A673 (cell line): ENCODE data around the gene MRPS18A. TPM values are rescaled to one million over a fixed set of nuclear protein-coding genes. Genes with fewer than 3 reads are reported as not detected.
A peak's percentile ranks its signal among the peaks of the same experiment; 100 is the strongest.

Experiments used
- BruUV-seq: library from RNA; stranded (reverse); fragments of 400-500 nt; replicated peaks from 2 replicates; lab custom pipeline; 2021; lab: Mats Ljungman, UMichigan
- CTCF ChIA-PET: fragments of 300-600 bp; sonication (Branson Sonifier 250); formaldehyde crosslinking; loops from one replicate; lab custom pipeline; 2022; ENCODE audit warnings: antibody characterized with exemption; lab: Charles Lee
- POLR2A ChIA-PET: fragments of 300-600 bp; sonication (Branson Sonifier 250); formaldehyde crosslinking; loops from one replicate; lab custom pipeline; 2022; ENCODE audit warnings: antibody characterized with exemption; ENCODE audit not compliant: low non-redundant PET; lab: Charles Lee
- DNase-seq: peaks from one replicate; pipeline ENCODE4 v3.0.0-alpha.2; 2015; ENCODE audit warnings: low spot score
- H3K27ac ChIP-seq: fragments of 200-600 bp; sonication (generic); 2 replicates; pipeline ENCODE4 v1.5.1; 2016; ENCODE audit warnings: mixed run types, low read depth, mild to moderate bottlenecking, mixed read lengths, antibody characterized with exemption, low read length; ENCODE audit not compliant: poor library complexity, severe bottlenecking
- H3K27me3 ChIP-seq: fragments of 200-600 bp; sonication (generic); replicated peaks from 2 replicates; pipeline ENCODE4 v1.6.1; 2017; ENCODE audit warnings: mixed run types, low read depth, mild to moderate bottlenecking, mixed read lengths, antibody characterized with exemption, low read length; ENCODE audit not compliant: insufficient read depth, poor library complexity
- H3K36me3 ChIP-seq: fragments of 200-600 bp; sonication (generic); 2 replicates; pipeline ENCODE4 v1.6.1; 2016; ENCODE audit warnings: mixed run types, mild to moderate bottlenecking, mixed read lengths, antibody characterized with exemption, low read length; ENCODE audit not compliant: insufficient read depth, poor library complexity, severe bottlenecking
- H3K4me1 ChIP-seq: fragments of 200-600 bp; sonication (generic); 2 replicates; pipeline ENCODE4 v1.6.1; 2017; ENCODE audit warnings: mixed run types, mild to moderate bottlenecking, mixed read lengths, antibody characterized with exemption, low read length; ENCODE audit not compliant: insufficient read depth, poor library complexity, severe bottlenecking
- H3K4me3 ChIP-seq: fragments of 200-600 bp; sonication (generic); 2 replicates; pipeline ENCODE4 v1.5.1; 2016; ENCODE audit warnings: low read depth, mixed run types, mild to moderate bottlenecking, mixed read lengths, low read length; ENCODE audit not compliant: poor library complexity, severe bottlenecking
- H3K9me3 ChIP-seq: fragments of 200-600 bp; sonication (generic); 2 replicates; pipeline ENCODE4 v1.6.1; 2016; ENCODE audit warnings: mixed run types, low read depth, mild to moderate bottlenecking, mixed read lengths, antibody characterized with exemption, low read length; ENCODE audit not compliant: poor library complexity, severe bottlenecking
- CTCF ChIP-seq: fragments of 300-800, 200-600 bp; sonication (generic); conservative IDR thresholded peaks from 2 replicates; pipeline ENCODE4 v1.5.1; 2017; ENCODE audit warnings: low read depth, mild to moderate bottlenecking, antibody characterized with exemption, low read length, moderate library complexity, mixed read lengths
- EZH2 ChIP-seq: fragments of 200-600 bp; sonication (generic); IDR thresholded peaks from 2 replicates; pipeline ENCODE4 v1.6.1; 2017; ENCODE audit warnings: borderline replicate concordance, low read depth, mild to moderate bottlenecking, mixed read lengths, antibody characterized with exemption, low read length; ENCODE audit not compliant: poor library complexity, severe bottlenecking
- intact Hi-C: fragments of 100-400 bp; cut with micrococcal nuclease; formaldehyde crosslinking; loops from one replicate; pipeline ENCODE4 v1.10.0; 2022; ENCODE audit not compliant: unreplicated experiment
- total RNA-seq: library from RNA; stranded (reverse); gene quantifications from 2 replicates; pipeline ENCODE4 v1.2.3, GENCODE V29; 2021

Gene MRPS18A
- total RNA-seq, 1 experiment from 2014 or later, result 64.6 TPM

GRCh38 chr6:43724354-43724753, 36.8 kb upstream of the MRPS18A start:
- intact Hi-C loops, result loop anchor here (1.0 kb wide), 1 partner anchor 355 kb away; no protein-coding TSS in a partner anchor
- Histone ChIP-seq H3K4me1 (peaks cover 21% of the 10 kb centered on the region), H3K36me3 (no peaks in the 10 kb centered on the region), H3K9me3 (no peaks in the 10 kb centered on the region), H3K4me3 (no peak overlapping the region), H3K27ac (peak overlapping the region; percentile 36), H3K27me3 (no peaks in the 10 kb centered on the region)
- no peak for TF ChIP-seq CTCF
- BruUV-seq, result no TSS peak
- CTCF ChIA-PET, result interaction anchor here (1.8 kb wide), 1 partner anchor 355 kb away, joined by 8 read pairs; no protein-coding TSS in a partner anchor
- no peak for DNase-seq
- POLR2A ChIA-PET, result no interaction called here

GRCh38 chr6:43723737-43724295, 36.2 kb upstream of the MRPS18A start:
- no TSS peak for BruUV-seq
- POLR2A ChIA-PET, result no interaction called here

GRCh38 chr6:43722920-43723545, 35.4 kb upstream of the MRPS18A start:
- TF ChIP-seq EZH2 (no peak), CTCF (no peak)
- H3K9me3 ChIP-seq, result no peaks in the 10 kb centered on the region
- ChIA-PET CTCF (no interaction called here), POLR2A (no interaction called here)
- no peak overlapping the region for H3K4me3 ChIP-seq
- no peaks in the 10 kb centered on the region for H3K27me3 ChIP-seq
- intact Hi-C loops, result loop anchor here (1.0 kb wide), 1 partner anchor 351 kb away; no protein-coding TSS in a partner anchor
- no TSS peak for BruUV-seq
- H3K27ac ChIP-seq, result no peak overlapping the region
- no peak for DNase-seq
- no peaks in the 10 kb centered on the region for H3K36me3 ChIP-seq
- H3K4me1 ChIP-seq, result peaks cover 21% of the 10 kb centered on the region

More at GRCh38 chr6:43723737-43724295, 36.2 kb upstream of the MRPS18A start:
- TF ChIP-seq CTCF, result peak; percentile 78
- no peak for TF ChIP-seq EZH2
- peak; percentile 73 for DNase-seq
- peak overlapping the region; percentile 36 for H3K27ac ChIP-seq
- no peaks in the 10 kb centered on the region for H3K36me3 ChIP-seq
- H3K4me1 ChIP-seq, result peaks cover 21% of the 10 kb centered on the region
- intact Hi-C loops, result loop anchor here (1.0 kb wide), 2 partner anchors 350 to 355 kb away; no protein-coding TSS in a partner anchor
- CTCF ChIA-PET, result interaction anchor here (1.8 kb wide), 1 partner anchor 355 kb away, joined by 8 read pairs; no protein-coding TSS in a partner anchor
- H3K27me3 ChIP-seq, result no peaks in the 10 kb centered on the region
- no peaks in the 10 kb centered on the region for H3K9me3 ChIP-seq
- no peak overlapping the region for H3K4me3 ChIP-seq
